Memory B cell (primary cell): Measurements from ENCODE around the gene CLTB.

Experiments used
- ATAC-seq: fragments of 150-1000 bp; cut with Tn5 transposase; 2 replicates; pipeline ENCODE4 v1.10.0; 2021; ENCODE audit warnings: low read depth, mild to moderate bottlenecking, moderate library complexity
- DNase-seq, 2 donors: peaks; one replicate each; pipeline ENCODE4 v3.0.0; 2022; ENCODE audit warnings: low spot score in 2 of 2
- H3K27ac Mint-ChIP-seq: one replicate; pipeline ENCODE4 v1.8.0; 2022; ENCODE audit warnings: mild to moderate bottlenecking, moderate library complexity, mixed read lengths
- H3K27me3 Mint-ChIP-seq: one replicate; pipeline ENCODE4 v1.8.0; 2022; ENCODE audit warnings: mixed read lengths
- H3K36me3 Mint-ChIP-seq: one replicate; pipeline ENCODE4 v1.8.0; 2022; ENCODE audit warnings: mild to moderate bottlenecking, mixed read lengths
- H3K4me1 Mint-ChIP-seq: one replicate; pipeline ENCODE4 v1.8.0; 2022; ENCODE audit warnings: mixed read lengths
- H3K4me3 Mint-ChIP-seq: one replicate; pipeline ENCODE4 v1.8.0; 2022; ENCODE audit warnings: mild to moderate bottlenecking, moderate library complexity, mixed read lengths
- H3K9me3 Mint-ChIP-seq: one replicate; pipeline ENCODE4 v1.8.0; 2022; ENCODE audit warnings: mixed read lengths

Gene CLTB

DNA sequence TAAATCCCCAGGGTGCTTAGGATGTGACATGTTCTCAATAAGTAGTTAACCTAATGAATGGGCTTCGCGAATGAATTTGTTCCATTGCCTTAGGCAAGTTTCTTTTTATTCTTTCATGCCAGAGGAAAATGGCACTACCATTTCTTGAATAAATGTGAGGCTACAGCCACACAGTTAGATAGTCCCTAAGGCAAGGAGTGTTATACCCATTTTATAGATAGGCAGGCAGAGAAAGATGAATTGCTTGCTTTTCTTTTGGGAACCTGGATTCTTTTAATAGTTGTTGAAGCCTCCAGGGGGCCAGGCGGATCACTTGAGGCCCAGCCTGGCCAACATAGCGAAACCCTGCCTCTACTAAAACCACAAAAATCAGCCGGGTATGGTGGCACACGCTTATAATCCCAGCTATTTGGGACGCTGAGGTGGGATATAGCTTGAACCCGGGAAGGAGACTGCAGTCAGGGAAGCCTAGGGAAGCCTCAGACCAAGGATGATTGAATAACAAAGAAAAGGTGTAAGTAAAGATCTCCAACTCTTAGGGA, 28.9 kb downstream of the CLTB start:
- peaks cover 13% of the 10 kb centered on the region for H3K4me1 Mint-ChIP-seq

DNA sequence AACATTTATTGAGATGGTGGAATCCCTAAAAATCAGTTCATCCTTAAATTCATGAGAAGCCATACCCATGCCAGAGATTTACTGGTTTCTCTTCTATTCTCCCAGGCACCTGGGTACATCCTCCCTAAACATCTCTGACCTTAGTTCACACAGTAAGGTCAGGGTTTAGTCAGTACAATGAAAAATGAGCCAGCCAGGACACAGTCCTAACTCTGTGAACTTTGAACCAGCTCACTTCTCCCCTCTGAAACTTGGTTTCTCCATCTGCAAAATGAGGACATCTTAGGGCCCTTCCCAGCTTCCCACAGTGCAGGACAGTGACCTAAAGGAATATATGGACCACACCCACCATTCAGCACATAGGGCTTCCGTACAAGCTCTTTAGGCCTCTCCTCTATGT, 29.8 kb downstream of the CLTB start:
- Mint-ChIP-seq H3K27ac (peak overlapping the region; percentile 13), H3K4me3 (peak overlapping the region; percentile 6), H3K36me3 (peaks cover 10% of the 10 kb centered on the region), H3K9me3 (no peaks in the 10 kb centered on the region), H3K4me1 (peaks cover 13% of the 10 kb centered on the region), H3K27me3 (no peaks in the 10 kb centered on the region)
- no peak for ATAC-seq
- no peak for DNase-seq

More for the DNA sequence above, 28.9 kb downstream of the CLTB start:
- DNase-seq (no peak), ATAC-seq (no peak)
- Mint-ChIP-seq H3K9me3 (no peaks in the 10 kb centered on the region), H3K4me3 (peak overlapping the region; percentile 96), H3K27me3 (no peaks in the 10 kb centered on the region), H3K27ac (peak overlapping the region; percentile 96), H3K36me3 (peaks cover 14% of the 10 kb centered on the region)

DNA sequence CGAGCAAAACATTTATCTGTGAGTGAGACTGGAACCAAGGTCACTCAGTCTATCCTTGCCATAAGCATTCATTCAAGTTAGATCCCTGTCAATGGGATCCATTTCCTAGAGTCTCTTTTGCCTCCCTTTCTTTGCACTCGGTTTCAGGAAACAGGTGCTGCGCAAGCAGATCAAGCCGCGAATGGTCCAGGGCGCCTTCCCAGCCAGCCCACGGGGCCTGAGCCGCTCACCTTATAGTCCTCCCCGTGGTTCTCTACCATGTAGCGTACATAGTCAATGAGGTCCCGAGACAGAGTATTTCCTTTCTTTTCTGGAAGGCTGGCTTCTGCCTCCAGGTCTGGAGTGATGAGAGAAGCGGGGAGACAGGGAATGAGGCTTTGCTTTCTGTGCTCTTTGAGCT, 31.3 kb downstream of the CLTB start:
- DNase-seq = no peak
- Mint-ChIP-seq H3K27ac (no peak overlapping the region), H3K36me3 (peaks cover 10% of the 10 kb centered on the region), H3K4me3 (no peak overlapping the region), H3K9me3 (no peaks in the 10 kb centered on the region), H3K27me3 (no peaks in the 10 kb centered on the region), H3K4me1 (peaks cover 13% of the 10 kb centered on the region)
- no peak for ATAC-seq

- H3K4me1 Mint-ChIP-seq = peaks cover 17% of the 10 kb centered on the region
- H3K36me3 Mint-ChIP-seq = peaks cover 10% of the 10 kb centered on the region
- H3K27me3 Mint-ChIP-seq = no peaks in the 10 kb centered on the region
- DNase-seq (no peak), ATAC-seq (no peak)
- H3K4me3 Mint-ChIP-seq = no peak overlapping the region
- no peak overlapping the region for H3K27ac Mint-ChIP-seq
- H3K9me3 Mint-ChIP-seq = no peaks in the 10 kb centered on the region
These were observed 31.9 kb downstream of the CLTB start for GRCh38 chr5:176384366-176384930.

DNA sequence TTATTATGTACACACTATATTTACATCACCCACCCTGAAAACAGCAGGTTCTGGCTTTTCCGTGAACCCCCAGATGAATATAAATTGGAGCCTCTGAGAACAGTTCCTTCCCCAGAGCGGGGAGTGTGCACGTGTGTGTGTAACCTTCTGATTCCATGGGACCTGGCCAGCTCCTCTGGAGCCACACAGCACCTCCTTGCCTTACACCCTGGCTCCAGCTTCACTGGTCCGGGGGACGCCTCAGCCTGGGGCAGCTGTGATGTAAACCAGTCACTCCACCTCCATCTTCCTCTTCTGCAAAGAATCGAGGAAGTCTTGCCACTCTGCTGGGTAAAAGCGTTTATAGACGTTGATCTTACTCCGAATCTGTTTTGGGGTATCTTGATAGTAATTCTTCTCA, 32.4 kb downstream of the CLTB start:
- Mint-ChIP-seq H3K27ac (no peak overlapping the region), H3K4me1 (peaks cover 17% of the 10 kb centered on the region), H3K36me3 (peaks cover 10% of the 10 kb centered on the region), H3K27me3 (no peaks in the 10 kb centered on the region), H3K9me3 (no peaks in the 10 kb centered on the region), H3K4me3 (no peak overlapping the region)
- ATAC-seq (no peak), DNase-seq (no peak)

DNA sequence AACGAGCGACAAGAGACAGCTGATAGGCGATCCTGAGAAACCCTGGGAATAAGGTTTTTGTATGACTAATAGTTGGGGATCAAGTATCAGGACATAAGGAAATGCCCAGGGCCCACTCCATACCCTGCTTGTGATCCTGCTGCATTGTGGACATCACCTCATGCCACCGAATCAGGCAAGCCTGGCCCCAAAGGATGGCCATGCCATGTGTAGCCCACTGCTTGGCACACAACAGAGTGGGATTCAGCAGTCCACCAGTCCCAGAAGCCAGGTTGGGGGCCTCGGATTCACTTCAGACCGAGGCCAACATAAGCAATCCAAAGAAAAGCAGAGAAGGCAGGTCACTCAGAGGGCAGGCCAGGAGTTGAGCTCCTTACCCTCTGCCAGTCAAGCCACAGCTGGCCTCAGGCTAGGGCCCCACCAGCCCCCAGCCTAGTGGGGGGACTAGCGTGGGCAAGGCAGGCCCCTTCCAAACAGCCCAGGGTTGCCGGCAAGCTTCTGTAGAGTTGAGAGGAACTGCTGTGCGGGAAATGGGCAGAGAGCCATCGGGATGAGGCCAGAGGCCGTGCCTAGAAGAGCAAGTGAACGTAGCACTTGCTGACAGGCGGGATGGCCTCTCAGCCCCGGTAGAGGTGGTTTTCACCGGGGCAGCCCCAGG, 33.0 kb downstream of the CLTB start:
- Mint-ChIP-seq H3K36me3 (peaks cover 10% of the 10 kb centered on the region), H3K27me3 (no peaks in the 10 kb centered on the region), H3K27ac (no peak overlapping the region), H3K9me3 (no peaks in the 10 kb centered on the region), H3K4me1 (peaks cover 17% of the 10 kb centered on the region), H3K4me3 (no peak overlapping the region)
- ATAC-seq (no peak), DNase-seq (no peak)

- Mint-ChIP-seq H3K9me3 (no peaks in the 10 kb centered on the region), H3K27me3 (no peaks in the 10 kb centered on the region), H3K27ac (no peak overlapping the region), H3K36me3 (peaks cover 10% of the 10 kb centered on the region), H3K4me3 (no peak overlapping the region), H3K4me1 (peaks cover 14% of the 10 kb centered on the region)
- DNase-seq (no peak), ATAC-seq (no peak)
These were observed 33.6 kb downstream of the CLTB start for GRCh38 chr5:176382721-176383120.

- Mint-ChIP-seq H3K9me3 (no peaks in the 10 kb centered on the region), H3K27me3 (no peaks in the 10 kb centered on the region), H3K4me3 (no peak overlapping the region), H3K4me1 (peaks cover 10% of the 10 kb centered on the region), H3K36me3 (peaks cover 10% of the 10 kb centered on the region), H3K27ac (no peak overlapping the region)
- DNase-seq = no peak
- ATAC-seq = no peak
These were observed 34.4 kb downstream of the CLTB start for GRCh38 chr5:176381979-176382378.

- Mint-ChIP-seq H3K4me3 (no peak overlapping the region), H3K27me3 (no peaks in the 10 kb centered on the region), H3K36me3 (peaks cover 10% of the 10 kb centered on the region), H3K9me3 (no peaks in the 10 kb centered on the region), H3K4me1 (peaks cover 6% of the 10 kb centered on the region), H3K27ac (no peak overlapping the region)
- ATAC-seq = no peak
- no peak for DNase-seq
These were observed 34.9 kb downstream of the CLTB start for GRCh38 chr5:176381423-176381822.

GRCh38 chr5:176379881-176380280, 36.5 kb downstream of the CLTB start:
- Mint-ChIP-seq H3K4me1 (peaks cover 4% of the 10 kb centered on the region), H3K27me3 (no peaks in the 10 kb centered on the region), H3K9me3 (no peaks in the 10 kb centered on the region), H3K36me3 (peaks cover 6% of the 10 kb centered on the region), H3K4me3 (no peak overlapping the region), H3K27ac (peak overlapping the region; percentile 74)
- DNase-seq (no peak), ATAC-seq (peak; percentile 79)

- peaks cover 4% of the 10 kb centered on the region for H3K4me1 Mint-ChIP-seq
- ATAC-seq (peak; percentile 98), DNase-seq (no peak)
- H3K36me3 Mint-ChIP-seq = peaks cover 3% of the 10 kb centered on the region
- no peak overlapping the region for H3K27ac Mint-ChIP-seq
- no peaks in the 10 kb centered on the region for H3K9me3 Mint-ChIP-seq
- H3K4me3 Mint-ChIP-seq = no peak overlapping the region
- no peaks in the 10 kb centered on the region for H3K27me3 Mint-ChIP-seq
These were observed 43.1 kb downstream of the CLTB start for GRCh38 chr5:176373100-176373818.

GRCh38 chr5:176371621-176372539, 44.5 kb downstream of the CLTB start:
- ATAC-seq (no peak), DNase-seq (no peak)
- H3K4me3 Mint-ChIP-seq = no peak overlapping the region
- no peaks in the 10 kb centered on the region for H3K9me3 Mint-ChIP-seq
- H3K4me1 Mint-ChIP-seq = peaks cover 7% of the 10 kb centered on the region
- no peaks in the 10 kb centered on the region for H3K27me3 Mint-ChIP-seq
- H3K27ac Mint-ChIP-seq = no peak overlapping the region
- peaks cover 10% of the 10 kb centered on the region for H3K36me3 Mint-ChIP-seq

DNA sequence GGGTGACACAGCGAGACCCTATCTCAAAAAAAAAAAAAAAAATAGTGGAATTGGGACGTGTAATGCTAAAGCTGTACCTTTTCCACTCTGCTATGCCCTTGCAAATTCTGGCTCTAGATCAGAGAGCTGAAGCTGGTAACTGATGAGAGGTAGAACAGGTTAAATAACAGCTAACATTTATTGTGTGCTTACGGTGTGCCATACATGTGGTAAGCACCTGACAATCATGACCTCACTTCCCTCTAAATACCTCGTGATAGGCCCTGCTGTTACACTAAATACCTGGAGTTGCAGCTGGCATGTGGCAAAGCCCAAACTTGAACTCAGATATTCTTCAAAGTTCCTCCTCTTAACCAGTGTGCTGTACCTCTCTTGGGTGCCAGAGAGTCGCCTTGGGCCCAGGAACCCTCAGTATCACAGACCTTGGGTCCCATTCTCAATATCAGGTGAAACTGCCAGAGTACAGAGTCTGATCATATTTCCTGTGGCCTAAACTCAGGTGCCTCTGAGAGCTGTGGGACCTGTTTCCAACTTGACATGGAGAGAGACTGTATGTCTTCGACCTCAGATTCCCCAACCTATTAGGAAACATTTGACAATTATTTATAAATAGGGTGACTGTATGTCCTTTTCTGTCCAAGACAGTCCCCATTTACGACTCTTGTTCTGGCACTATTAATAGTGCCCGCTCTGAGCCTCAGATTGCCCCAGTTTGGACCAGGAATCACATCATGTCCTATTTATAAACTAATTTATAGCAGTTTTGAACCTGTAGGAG, 46.2 kb downstream of the CLTB start:
- DNase-seq (no peak), ATAC-seq (no peak)
- H3K4me1 Mint-ChIP-seq = peaks cover 9% of the 10 kb centered on the region
- no peaks in the 10 kb centered on the region for H3K27me3 Mint-ChIP-seq
- no peaks in the 10 kb centered on the region for H3K9me3 Mint-ChIP-seq
- H3K27ac Mint-ChIP-seq = no peak overlapping the region
- H3K36me3 Mint-ChIP-seq = peaks cover 9% of the 10 kb centered on the region
- H3K4me3 Mint-ChIP-seq = no peak overlapping the region
